HG03175 (cell line): ENCODE results near the gene CHST1.

ENCODE experiments used
- ATAC-seq: cut with Tn5 transposase; IDR thresholded peaks from one replicate; pipeline ENCODE4 v1.9.1; 2021; ENCODE audit warnings: mild to moderate bottlenecking, moderate library complexity; ENCODE audit not compliant: unreplicated experiment

Gene CHST1

GRCh38 chr11:45665206-45665932 is at the start of gene CHST1:
CHST1 (minus strand) TSS chr11:45665622; CDS start chr11:45650923, 14,699 bp downstream.
- no peak for ATAC-seq

GRCh38 chr11:45713573-45713972 is 48.2 kb upstream of the CHST1 start:
- no peak for ATAC-seq

GRCh38 chr11:45710561-45710960 is 45.1 kb upstream of the CHST1 start:
- no peak for ATAC-seq

GRCh38 chr11:45708887-45709663 is 43.7 kb upstream of the CHST1 start:
- no peak for ATAC-seq

DNA sequence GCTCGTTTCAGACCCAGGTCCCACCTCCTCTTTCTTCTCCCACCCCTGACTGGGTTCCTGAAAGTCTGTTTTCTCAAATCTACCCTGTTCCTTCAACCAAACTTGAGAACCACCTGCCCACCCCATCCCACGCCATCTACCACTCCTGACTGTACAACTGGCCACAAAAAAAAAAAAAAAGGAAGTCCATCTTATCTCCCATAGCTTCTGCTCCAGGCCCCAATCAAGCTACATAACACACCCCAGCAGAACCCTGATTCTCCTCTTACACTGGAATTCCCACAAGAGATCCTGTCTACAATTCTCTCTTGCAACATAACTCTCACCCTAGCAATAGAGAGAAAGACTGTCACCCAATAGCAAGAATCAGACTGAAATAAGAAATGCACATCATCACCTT is 39.2 kb upstream of the CHST1 start:
- ATAC-seq = no peak

- no peak for ATAC-seq
These were observed 38.7 kb upstream of the CHST1 start for GRCh38 chr11:45704133-45704532.

GRCh38 chr11:45702511-45702910 is 37.1 kb upstream of the CHST1 start:
- ATAC-seq = no peak

- no peak for ATAC-seq
These were observed 33.5 kb upstream of the CHST1 start for GRCh38 chr11:45698777-45699497.

GRCh38 chr11:45692808-45693453 is 27.5 kb upstream of the CHST1 start:
- no peak for ATAC-seq

DNA sequence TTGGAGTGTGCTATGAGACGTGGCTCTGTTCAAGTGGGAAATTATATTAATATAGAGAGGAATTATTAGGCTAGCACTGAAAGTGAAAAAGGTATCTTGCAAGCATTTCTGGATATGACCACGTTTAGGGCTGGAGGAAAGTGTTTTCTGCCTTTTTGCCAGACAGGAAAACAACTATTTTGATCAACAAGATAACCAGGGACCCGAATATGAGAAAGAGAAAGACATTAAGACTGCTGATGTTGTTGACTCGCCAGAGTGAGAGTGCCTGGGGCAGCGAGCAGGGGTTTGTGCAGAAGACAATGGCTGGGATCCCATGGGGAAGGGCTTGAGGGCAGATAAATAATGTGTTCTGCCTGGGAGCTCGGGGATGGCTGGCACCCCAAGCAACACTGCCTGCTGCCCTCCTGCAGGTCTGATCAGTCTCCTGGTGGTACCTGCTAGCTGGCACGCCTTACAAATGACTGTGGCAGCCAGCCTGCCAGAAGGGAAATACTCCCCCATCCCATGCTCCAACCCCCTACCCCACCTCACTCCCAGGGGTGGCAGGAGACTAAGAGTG is 23.1 kb upstream of the CHST1 start:
- no peak for ATAC-seq

DNA sequence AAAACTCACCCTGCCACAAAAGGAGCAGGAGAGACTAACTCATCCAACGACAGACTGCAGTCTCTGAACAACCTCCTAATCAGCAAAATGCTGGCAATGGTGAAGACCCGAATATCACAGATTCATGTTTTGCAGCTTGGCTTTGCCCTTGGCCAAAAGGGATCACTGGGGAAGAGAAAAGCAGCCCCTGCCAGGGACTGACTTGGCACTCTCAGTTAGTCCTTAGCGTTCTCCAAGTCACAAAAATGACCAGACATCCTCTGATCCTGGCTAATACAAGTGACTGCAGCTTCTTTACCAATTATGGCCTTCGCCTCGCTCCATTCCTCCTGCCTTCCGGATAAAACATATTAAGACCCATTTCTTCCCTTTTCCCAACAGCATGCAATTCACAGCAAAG is 22.4 kb upstream of the CHST1 start:
- no peak for ATAC-seq

DNA sequence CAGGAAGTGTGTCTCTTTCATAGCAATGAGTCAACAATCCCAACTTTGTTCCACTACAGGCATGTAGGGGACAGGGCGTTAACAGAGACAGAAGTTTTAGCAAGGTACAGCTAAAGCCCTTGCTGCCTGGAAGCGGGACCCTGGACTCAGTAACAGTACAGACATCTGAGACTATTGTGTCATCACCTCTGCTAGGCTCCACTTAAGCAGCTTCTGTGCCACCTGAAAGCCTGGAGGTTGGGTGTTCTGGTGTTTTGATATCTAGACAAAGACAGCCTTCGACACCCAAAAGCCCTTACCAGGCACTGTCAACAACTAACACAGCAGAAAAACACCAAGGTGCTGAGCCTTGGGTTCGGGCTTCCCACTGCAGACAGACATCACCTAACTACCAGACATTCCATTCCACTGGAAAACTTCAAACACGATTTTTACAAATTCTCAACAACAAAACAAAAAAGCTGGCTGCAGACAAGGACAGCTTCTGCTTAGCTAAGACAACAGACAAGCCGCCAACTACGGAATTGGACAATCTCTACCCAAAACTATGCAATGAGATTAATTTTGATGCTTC is 20.6 kb upstream of the CHST1 start:
- ATAC-seq = no peak

GRCh38 chr11:45684440-45684839 is 19.0 kb upstream of the CHST1 start:
- no peak for ATAC-seq

GRCh38 chr11:45683271-45684058 is 18.0 kb upstream of the CHST1 start:
- ATAC-seq = no peak

DNA sequence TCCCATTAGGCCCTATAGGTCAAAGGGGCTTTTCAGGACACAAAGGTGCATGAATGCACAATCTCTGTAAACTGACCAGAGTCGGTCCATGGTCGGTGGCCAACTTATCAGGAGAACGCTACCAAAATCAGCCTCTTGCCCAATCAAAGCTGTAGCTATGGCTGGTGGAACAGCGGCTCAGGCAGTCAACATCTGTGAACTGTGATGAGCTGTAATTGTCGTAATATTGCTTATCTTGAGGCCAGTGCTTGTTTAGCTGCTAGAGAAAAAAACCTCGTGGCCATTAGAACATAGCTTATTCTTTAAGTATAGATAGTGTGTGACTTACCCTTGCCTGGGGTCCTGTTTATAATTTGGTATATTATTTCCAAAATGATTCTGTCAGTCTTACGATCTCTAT is 14.4 kb upstream of the CHST1 start:
- ATAC-seq = no peak

GRCh38 chr11:45678976-45679375 is 13.6 kb upstream of the CHST1 start:
- no peak for ATAC-seq

GRCh38 chr11:45677770-45678512 is 12.5 kb upstream of the CHST1 start:
- ATAC-seq = no peak

GRCh38 chr11:45676522-45677095 is 11.2 kb upstream of the CHST1 start:
- ATAC-seq = peak; percentile 79

GRCh38 chr11:45675646-45676045 is 10.2 kb upstream of the CHST1 start:
- ATAC-seq = no peak
